Activated naive CD8-positive, alpha-beta T cell treated with anti-CD3 and anti-CD28 coated beads, Interleukin-2, amount 10 ng/mL, durations not matched to agents 7 days and 5 days (primary cell): Measurements from ENCODE around the gene GTF3C1. TPM values are rescaled to one million over a fixed set of nuclear protein-coding genes. Genes with fewer than 3 reads are reported as not detected.

Experiments
- ATAC-seq: fragments of 150-1000 bp; cut with Tn5 transposase; one replicate; pipeline ENCODE4 v1.10.0; 2021; ENCODE audit warnings: low read depth, moderate library complexity
- POLR2A ChIA-PET: fragments of 350-600 bp; sonication (Branson Sonifier 250); formaldehyde crosslinking; loops from one replicate; lab custom pipeline; 2021; ENCODE audit warnings: antibody characterized with exemption; lab: Charles Lee
- DNase-seq: peaks from one replicate; pipeline ENCODE4 v3.0.0; 2021
- H3K27ac Mint-ChIP-seq: one replicate; pipeline ENCODE4 v1.8.0; 2022; ENCODE audit warnings: mild to moderate bottlenecking, mixed read lengths
- H3K27me3 Mint-ChIP-seq: one replicate; pipeline ENCODE4 v1.8.0; 2022; ENCODE audit warnings: mild to moderate bottlenecking, moderate library complexity, mixed read lengths
- H3K36me3 Mint-ChIP-seq: one replicate; pipeline ENCODE4 v1.8.0; 2021; ENCODE audit warnings: mild to moderate bottlenecking, mixed read lengths
- H3K4me1 Mint-ChIP-seq: one replicate; pipeline ENCODE4 v1.8.0; 2021; ENCODE audit warnings: mixed read lengths
- H3K4me3 Mint-ChIP-seq: one replicate; pipeline ENCODE4 v1.8.0; 2022; ENCODE audit warnings: mild to moderate bottlenecking, moderate library complexity, mixed read lengths
- H3K9me3 Mint-ChIP-seq: one replicate; pipeline ENCODE4 v1.8.0; 2021; ENCODE audit warnings: mixed read lengths
- total RNA-seq, 2 experiments: library from RNA; stranded (reverse); gene quantifications; one replicate each; pipeline ENCODE4 v1.2.3, GENCODE V29; 2021

The GTF3C1 gene
- total RNA-seq, 2 experiments from 2014 or later = 55.3 to 56.1 TPM

DNA sequence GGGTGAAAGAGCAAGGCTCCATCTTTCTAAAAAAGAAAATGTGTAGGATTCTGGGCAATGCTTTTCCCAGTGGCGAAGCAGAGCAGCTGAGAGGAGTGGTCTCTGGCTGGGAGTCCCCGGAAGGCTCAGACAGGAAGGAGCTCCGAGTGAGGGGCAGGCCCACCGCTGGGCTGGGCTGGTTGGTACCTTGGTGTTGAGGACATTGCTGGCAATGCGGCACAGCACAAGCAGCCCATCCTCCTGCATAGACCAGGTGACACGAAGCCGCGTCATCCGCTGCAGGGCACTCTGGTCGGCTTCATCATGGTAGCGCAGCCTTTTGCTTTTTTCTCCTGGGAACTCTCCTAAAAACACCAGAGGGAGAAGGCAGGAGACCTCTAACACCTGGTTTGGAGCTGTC is 63.9 kb downstream of the GTF3C1 start:
- POLR2A ChIA-PET = no interaction called here
- Mint-ChIP-seq H3K4me3 (no peak overlapping the region), H3K27ac (no peak overlapping the region), H3K4me1 (no peaks in the 10 kb centered on the region), H3K27me3 (no peaks in the 10 kb centered on the region), H3K36me3 (peaks cover 28% of the 10 kb centered on the region), H3K9me3 (no peaks in the 10 kb centered on the region)
- no peak for DNase-seq
- no peak for ATAC-seq

DNA sequence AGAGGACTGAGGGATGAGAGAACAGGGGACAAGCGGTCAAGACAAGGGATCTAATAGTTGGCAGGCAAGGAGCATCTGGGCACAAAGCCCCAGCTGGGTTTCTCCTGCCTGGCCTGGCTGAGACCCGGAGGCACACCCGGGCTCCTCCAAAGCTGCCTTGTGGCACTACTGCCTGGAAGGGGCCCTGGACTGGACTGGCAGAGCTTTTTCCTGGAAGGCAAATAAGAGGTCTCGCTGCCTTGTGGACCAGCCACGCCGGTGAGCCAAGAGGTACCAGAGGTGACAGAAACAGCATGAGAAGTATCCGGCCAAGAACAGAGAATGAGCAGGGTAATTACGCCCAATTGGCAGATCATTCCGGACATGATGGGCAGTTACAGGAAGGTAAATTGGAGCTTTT is 64.6 kb downstream of the GTF3C1 start:
- no peaks in the 10 kb centered on the region for H3K27me3 Mint-ChIP-seq
- ATAC-seq = no peak
- no peaks in the 10 kb centered on the region for H3K4me1 Mint-ChIP-seq
- no peak overlapping the region for H3K4me3 Mint-ChIP-seq
- POLR2A ChIA-PET = no interaction called here
- DNase-seq = no peak
- no peaks in the 10 kb centered on the region for H3K9me3 Mint-ChIP-seq
- H3K36me3 Mint-ChIP-seq = peaks cover 28% of the 10 kb centered on the region
- H3K27ac Mint-ChIP-seq = no peak overlapping the region

DNA sequence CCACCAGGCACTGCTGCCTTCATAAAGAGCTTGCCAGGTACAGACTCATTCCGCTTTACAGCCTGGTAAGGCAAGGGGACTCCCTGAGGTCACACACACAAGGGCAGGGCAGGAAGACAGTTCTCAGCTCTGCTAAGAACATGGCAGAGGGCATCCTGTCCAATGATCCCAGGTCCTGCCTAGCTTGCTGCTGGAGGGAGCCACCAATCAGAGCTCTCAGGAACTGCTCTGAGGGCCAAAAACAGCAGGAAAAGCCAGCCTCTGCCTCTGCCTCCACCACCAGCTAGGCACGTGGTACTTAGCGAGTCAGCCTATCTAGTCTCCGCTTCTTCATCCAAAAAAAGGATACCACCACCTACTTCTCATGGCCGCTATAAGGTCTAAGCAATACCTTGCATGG is 66.1 kb downstream of the GTF3C1 start:
- Mint-ChIP-seq H3K4me3 (no peak overlapping the region), H3K36me3 (peaks cover 26% of the 10 kb centered on the region), H3K4me1 (no peaks in the 10 kb centered on the region), H3K9me3 (no peaks in the 10 kb centered on the region), H3K27me3 (no peaks in the 10 kb centered on the region), H3K27ac (no peak overlapping the region)
- ATAC-seq (no peak), DNase-seq (no peak)
- POLR2A ChIA-PET = no interaction called here

DNA sequence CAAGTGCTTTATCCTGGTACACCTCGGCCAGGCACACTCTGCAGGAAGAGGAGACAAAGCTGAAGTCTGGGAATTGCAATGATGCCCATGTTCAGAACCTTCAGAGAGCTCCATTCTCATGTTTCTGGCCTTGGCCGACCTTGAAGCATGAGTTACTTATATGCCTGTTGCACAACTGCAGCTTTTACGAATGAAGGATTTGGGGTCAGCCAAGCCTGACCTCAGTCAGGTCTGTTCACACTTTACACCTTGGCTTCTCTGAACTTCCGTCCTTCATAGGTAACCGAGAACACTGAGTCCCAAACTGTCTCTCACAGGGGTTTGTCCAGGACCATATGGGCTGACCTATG is 66.7 kb downstream of the GTF3C1 start:
- ATAC-seq = no peak
- Mint-ChIP-seq H3K4me3 (no peak overlapping the region), H3K36me3 (peaks cover 30% of the 10 kb centered on the region), H3K9me3 (no peaks in the 10 kb centered on the region), H3K27ac (no peak overlapping the region), H3K4me1 (no peaks in the 10 kb centered on the region), H3K27me3 (no peaks in the 10 kb centered on the region)
- POLR2A ChIA-PET = no interaction called here
- DNase-seq = no peak

DNA sequence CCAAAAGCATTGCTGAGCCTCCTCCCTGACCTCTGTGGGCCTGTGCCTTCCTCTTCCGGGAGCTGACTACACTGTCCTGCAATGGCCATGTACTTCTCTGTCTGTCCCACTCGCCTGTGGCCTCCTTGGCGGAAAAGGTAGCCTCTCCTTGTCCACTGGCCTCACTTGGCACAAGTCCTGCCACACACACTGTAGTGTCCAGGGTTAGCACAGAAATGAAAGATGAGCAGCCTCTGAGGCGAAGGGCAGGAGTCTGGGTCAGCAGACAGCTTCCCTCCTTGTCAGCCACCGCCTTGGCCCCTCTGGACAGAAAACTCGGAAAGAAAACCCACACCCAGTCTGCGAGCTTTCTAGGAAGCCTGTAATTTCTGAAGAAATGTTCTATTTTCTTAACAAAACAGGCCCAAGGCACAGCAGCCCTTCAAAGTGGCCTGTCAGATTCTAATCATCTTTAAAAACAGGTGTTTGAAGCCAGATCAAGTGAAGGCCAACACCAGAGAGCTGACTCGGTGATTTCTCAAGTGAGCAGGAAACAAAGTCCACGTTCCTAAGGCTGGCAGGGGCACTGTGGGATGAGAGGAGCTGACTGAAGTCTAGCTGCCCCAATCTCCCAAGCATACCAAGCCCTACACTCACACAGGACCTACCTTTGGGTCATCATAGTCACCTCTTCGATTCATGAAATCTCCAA is 67.2 kb downstream of the GTF3C1 start:
- no peak overlapping the region for H3K27ac Mint-ChIP-seq

DNA sequence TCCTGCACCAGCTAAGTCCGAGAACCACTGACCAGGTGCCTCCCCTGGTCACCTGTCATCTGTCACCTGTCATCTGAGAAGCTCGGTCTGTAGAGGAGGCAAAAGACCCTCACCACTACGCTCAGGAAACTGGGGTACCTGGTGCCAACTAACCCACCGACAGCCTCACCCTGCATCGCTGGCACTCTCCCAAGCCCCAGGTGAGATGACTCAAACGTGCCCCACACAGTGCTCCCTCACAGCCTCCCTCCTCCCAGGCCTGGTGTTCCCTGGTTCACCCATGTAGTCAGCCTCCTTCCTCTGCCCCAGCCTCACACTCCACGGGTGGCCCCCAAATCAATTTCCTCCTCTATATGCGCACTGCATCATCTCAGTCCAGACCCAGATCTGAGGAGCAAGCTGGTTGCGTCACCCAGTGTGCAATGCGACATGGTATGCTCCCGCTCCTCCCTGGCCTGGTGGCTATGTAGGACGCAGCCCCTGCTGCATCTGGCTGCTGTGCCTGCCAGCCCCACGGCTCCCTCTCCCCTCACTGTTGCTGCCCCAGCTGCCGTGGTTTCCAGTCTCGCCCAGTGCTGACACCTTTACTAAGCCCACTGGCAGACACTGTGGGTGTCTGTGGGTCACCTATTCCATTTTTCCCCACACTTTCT is 68.3 kb downstream of the GTF3C1 start:
- Mint-ChIP-seq H3K4me3 (no peak overlapping the region), H3K9me3 (no peaks in the 10 kb centered on the region), H3K4me1 (no peaks in the 10 kb centered on the region), H3K36me3 (peaks cover 25% of the 10 kb centered on the region), H3K27ac (no peak overlapping the region), H3K27me3 (no peaks in the 10 kb centered on the region)
- no peak for DNase-seq
- ATAC-seq = no peak
- POLR2A ChIA-PET = no interaction called here

More for the DNA sequence above, 67.2 kb downstream of the GTF3C1 start:
- ATAC-seq (no peak), DNase-seq (no peak)
- no peaks in the 10 kb centered on the region for H3K9me3 Mint-ChIP-seq
- POLR2A ChIA-PET = no interaction called here
- no peak overlapping the region for H3K4me3 Mint-ChIP-seq
- no peaks in the 10 kb centered on the region for H3K4me1 Mint-ChIP-seq
- H3K36me3 Mint-ChIP-seq = peaks cover 28% of the 10 kb centered on the region
- H3K27me3 Mint-ChIP-seq = no peaks in the 10 kb centered on the region

DNA sequence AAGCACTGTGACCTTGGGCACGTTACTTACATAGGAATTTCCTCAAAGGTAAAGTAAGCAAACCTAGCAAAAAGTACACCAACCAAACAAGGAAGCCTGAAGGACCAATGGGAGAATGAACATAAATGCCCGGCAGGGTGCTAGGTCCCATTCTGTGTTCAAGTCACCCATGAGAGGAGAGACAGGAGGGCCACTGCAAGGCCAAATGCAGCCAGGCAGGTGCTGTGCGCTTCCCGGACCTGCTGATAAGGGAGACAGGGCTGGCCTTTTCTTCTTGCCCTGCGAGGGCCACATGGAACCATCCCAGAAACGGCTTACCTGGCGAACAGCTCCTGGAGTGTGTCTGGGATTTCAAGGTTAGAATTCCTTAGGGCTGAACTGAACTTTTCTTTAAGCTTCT is 69.0 kb downstream of the GTF3C1 start:
- POLR2A ChIA-PET = no interaction called here
- no peaks in the 10 kb centered on the region for H3K27me3 Mint-ChIP-seq
- no peaks in the 10 kb centered on the region for H3K4me1 Mint-ChIP-seq
- DNase-seq (no peak), ATAC-seq (no peak)
- no peak overlapping the region for H3K27ac Mint-ChIP-seq
- no peak overlapping the region for H3K4me3 Mint-ChIP-seq
- peaks cover 24% of the 10 kb centered on the region for H3K36me3 Mint-ChIP-seq
- no peaks in the 10 kb centered on the region for H3K9me3 Mint-ChIP-seq

DNA sequence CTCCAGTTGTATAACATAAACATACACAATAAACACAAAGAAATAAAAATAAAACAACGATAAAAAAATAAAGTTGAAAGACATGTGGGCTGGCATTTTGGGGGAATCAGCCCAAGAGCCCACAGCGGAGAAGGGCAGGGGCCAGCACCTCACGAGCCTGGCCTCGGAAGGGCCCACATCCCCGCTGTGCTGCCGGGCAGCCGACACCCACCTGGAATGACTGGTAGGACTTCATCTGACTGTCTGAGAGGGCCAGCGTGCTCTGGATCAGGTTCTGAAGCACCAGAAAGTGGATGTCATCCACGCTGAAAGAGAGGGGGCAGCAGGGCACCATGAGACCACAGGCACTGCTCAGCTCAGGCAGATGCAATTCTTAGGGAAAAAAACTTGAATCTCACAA is 73.5 kb downstream of the GTF3C1 start:
- H3K4me3 Mint-ChIP-seq = no peak overlapping the region
- peaks cover 16% of the 10 kb centered on the region for H3K36me3 Mint-ChIP-seq
- ATAC-seq (no peak), DNase-seq (no peak)
- no peaks in the 10 kb centered on the region for H3K4me1 Mint-ChIP-seq
- no peak overlapping the region for H3K27ac Mint-ChIP-seq
- POLR2A ChIA-PET = no interaction called here
- H3K27me3 Mint-ChIP-seq = no peaks in the 10 kb centered on the region
- no peaks in the 10 kb centered on the region for H3K9me3 Mint-ChIP-seq

DNA sequence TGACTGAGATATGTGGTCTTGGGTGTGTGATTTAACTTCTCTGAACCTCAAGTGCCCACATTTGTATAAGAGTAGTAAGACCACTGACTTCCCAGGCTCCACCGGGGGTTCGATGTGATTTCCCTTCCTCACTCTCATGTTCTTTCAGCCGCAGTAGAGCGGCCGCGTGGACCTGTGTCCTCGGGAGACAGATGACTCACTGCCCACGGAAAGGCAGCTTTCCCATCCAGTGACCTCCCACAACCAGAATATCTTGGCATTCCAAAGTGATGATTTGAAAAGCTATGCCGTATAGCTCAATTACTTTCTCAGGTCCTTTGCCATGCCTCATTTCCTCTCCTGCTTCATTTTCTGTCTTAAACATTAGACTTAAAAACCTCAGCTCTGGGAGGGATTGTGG is 74.2 kb downstream of the GTF3C1 start:
- H3K4me3 Mint-ChIP-seq = no peak overlapping the region

DNA sequence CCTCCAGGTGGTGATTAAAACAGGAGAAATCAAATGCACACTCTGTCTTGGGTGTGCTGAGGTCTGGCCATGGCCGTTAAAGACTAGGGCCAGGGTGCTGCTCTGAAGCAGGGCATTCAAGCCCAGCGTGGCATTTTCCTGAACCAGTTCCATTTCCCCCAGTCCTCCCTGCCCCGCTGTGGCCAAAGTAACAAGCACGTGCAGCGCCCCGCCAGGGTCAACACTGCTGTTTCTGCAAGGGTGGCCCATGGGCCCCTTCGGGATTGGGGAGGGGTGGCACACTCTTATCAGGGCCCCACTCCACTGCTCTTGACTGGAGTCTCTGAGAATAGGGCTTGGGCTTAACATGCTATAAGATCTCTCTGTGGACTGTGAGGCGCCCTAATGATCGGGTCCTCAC is 74.8 kb downstream of the GTF3C1 start:
- ATAC-seq (no peak), DNase-seq (no peak)
- no peaks in the 10 kb centered on the region for H3K4me1 Mint-ChIP-seq
- H3K27ac Mint-ChIP-seq = peak overlapping the region; percentile 5
- no peaks in the 10 kb centered on the region for H3K27me3 Mint-ChIP-seq
- H3K36me3 Mint-ChIP-seq = peaks cover 24% of the 10 kb centered on the region
- no peak overlapping the region for H3K4me3 Mint-ChIP-seq
- POLR2A ChIA-PET = no interaction called here
- no peaks in the 10 kb centered on the region for H3K9me3 Mint-ChIP-seq

More for the DNA sequence above, 74.2 kb downstream of the GTF3C1 start:
- ATAC-seq = no peak
- POLR2A ChIA-PET = no interaction called here
- Mint-ChIP-seq H3K9me3 (no peaks in the 10 kb centered on the region), H3K27ac (no peak overlapping the region), H3K4me1 (no peaks in the 10 kb centered on the region), H3K27me3 (no peaks in the 10 kb centered on the region), H3K36me3 (peaks cover 20% of the 10 kb centered on the region)
- DNase-seq = no peak

DNA sequence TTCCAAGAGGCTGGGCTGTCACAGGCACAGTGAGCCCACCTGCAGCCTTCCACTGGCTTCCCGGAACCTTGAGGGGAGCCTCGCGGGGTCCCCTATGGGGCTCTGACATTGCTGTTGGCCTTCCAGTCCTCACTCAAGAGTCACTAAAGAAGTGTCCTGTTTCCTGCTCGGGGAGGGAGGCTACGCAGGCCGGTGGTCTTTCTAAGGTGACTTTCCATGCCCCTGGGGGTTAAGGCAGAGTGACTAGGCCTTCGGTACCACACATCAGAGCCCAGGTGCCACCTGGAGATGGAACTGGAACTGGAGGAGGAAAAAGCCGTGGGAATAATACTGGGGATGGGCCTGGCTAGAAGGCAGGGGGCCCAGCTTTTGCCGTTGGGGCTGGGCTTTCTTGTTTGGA is 75.7 kb downstream of the GTF3C1 start:
- no peak overlapping the region for H3K27ac Mint-ChIP-seq
- H3K4me1 Mint-ChIP-seq = no peaks in the 10 kb centered on the region
- no peak for ATAC-seq
- no peaks in the 10 kb centered on the region for H3K27me3 Mint-ChIP-seq
- POLR2A ChIA-PET = no interaction called here
- no peak for DNase-seq
- H3K4me3 Mint-ChIP-seq = no peak overlapping the region
- H3K9me3 Mint-ChIP-seq = no peaks in the 10 kb centered on the region
- H3K36me3 Mint-ChIP-seq = peaks cover 33% of the 10 kb centered on the region

DNA sequence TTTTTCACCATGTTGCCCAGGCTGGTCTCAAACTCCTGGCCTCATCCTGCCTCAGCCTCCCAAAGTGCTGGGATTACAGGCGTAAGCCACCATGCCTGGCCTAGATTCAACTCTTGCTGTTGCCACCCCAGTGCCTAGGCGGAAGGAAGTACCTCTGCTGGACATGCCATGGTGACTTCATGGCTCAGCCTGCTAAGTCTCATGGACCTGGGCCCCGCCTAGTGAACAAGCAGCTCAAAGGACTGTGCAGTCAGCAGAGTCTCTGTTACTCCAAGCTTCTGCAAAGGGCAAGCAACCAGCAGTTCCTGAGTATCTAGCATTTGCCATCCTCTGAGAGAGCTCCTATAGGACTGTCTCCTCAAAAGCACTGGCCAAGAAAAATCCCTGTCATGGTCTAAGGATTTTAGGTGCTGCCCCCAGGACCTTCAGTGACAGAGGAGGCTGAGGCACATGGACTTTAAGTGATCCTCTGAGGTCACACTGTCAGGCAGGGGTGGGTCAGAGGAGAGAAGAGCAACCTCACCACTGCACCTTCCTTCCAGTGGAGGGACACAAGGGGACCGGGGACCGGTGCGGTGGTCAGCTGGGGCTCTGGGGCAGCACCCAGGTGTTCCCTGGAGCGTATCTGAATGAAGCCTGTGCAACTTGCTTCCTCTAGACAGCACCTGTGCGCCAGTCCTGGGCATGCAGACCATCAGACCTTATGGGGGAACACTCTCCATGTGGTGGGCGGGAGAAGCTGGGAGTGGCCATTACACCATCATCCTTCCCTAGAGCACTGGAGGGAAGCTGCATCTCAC is 76.4 kb downstream of the GTF3C1 start:
- POLR2A ChIA-PET = no interaction called here
- H3K4me1 Mint-ChIP-seq = no peaks in the 10 kb centered on the region
- H3K36me3 Mint-ChIP-seq = peaks cover 33% of the 10 kb centered on the region
- no peak for DNase-seq
- no peaks in the 10 kb centered on the region for H3K9me3 Mint-ChIP-seq
- no peak overlapping the region for H3K4me3 Mint-ChIP-seq
- H3K27me3 Mint-ChIP-seq = no peaks in the 10 kb centered on the region
- no peak for ATAC-seq
- no peak overlapping the region for H3K27ac Mint-ChIP-seq

DNA sequence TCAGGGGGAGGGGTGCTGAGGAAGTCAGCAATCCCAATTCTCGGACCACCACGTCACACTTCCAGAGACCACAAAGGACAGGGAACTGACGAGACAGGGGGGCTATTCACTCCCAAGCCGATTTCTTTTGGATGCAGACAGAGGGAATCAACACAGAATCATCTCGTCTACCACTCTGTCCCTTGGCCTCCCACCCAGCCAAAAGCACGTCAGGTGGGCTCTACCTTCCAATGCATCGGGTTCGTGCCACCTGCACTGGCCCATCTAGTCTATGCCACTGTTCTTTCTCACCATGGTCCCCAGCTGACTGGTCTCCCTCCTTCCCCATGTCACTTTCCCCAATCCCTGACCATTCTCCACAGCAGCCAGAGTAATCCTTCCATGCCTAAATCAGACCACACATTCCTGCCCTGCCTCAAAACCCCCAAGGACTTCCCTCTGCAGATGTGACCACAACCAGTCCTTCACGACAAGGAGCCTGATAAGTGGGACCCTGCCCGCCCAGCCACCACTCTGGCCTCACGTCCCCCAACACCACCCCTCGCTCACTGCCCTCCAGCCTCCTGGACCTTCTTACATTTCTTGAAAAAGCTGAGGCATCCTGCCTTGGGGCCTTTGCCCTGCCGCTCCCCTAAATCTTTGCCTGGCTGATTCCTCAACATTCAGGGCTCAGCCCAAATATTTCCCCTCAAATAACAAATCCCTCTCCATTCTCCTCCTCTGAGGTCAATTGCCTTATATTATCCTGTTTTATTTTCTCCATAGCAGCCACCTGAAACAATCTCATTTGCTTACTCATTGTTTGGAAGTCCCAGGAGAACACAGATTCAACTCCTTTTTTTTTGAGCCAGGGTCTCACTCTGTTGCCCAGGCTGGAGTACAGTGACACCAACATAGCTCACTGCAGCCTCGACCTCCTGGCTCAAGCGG is 77.4 kb downstream of the GTF3C1 start:
- POLR2A ChIA-PET = no interaction called here
- Mint-ChIP-seq H3K27ac (no peak overlapping the region), H3K27me3 (no peaks in the 10 kb centered on the region), H3K4me3 (no peak overlapping the region), H3K36me3 (peaks cover 39% of the 10 kb centered on the region), H3K9me3 (no peaks in the 10 kb centered on the region), H3K4me1 (no peaks in the 10 kb centered on the region)
- no peak for ATAC-seq
- DNase-seq = no peak
